ENCODE results near the gene RPH3AL.

DNA sequence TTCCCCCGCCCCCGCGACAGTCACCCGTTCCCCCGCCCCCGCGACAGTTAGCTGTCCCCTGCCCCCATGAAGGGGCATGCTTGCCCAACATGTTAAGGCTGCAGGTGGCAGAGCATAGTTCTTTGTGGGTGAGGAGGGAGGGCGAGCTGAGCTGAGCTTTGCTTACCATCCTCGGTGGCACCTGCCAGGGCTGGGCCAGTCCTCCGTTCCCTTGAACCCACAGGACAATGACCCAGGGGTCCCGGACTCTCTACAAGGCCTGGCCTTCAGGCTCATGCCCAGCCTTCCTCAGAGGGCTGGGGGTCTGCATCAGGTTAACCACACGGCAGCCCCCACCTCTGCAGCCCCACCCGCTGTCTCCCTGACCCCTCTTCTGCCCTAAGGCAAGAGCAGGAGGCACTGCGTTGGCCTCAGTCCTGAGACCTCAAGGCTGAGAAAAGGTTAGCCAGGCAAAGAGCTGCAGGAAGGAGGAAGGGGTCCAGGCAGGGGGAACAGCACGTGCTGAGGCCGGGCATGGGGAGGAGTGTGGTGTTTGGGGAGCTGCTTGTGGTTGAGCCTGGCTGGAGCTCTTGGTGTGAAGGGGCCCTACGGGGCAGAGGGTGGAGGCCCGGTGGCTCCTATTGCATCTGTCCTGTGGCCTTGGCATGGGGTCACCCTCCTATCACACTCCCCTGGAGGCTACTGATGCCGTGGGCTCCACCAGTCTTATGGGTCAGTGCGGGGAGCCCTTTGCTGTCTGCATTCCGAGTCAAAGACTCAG, 159.8 kb downstream of the RPH3AL start:
- TF ChIP-seq, protein P1, sequence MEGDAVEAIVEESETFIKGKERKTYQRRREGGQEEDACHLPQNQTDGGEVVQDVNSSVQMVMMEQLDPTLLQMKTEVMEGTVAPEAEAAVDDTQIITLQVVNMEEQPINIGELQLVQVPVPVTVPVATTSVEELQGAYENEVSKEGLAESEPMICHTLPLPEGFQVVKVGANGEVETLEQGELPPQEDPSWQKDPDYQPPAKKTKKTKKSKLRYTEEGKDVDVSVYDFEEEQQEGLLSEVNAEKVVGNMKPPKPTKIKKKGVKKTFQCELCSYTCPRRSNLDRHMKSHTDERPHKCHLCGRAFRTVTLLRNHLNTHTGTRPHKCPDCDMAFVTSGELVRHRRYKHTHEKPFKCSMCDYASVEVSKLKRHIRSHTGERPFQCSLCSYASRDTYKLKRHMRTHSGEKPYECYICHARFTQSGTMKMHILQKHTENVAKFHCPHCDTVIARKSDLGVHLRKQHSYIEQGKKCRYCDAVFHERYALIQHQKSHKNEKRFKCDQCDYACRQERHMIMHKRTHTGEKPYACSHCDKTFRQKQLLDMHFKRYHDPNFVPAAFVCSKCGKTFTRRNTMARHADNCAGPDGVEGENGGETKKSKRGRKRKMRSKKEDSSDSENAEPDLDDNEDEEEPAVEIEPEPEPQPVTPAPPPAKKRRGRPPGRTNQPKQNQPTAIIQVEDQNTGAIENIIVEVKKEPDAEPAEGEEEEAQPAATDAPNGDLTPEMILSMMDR (IDR thresholded peaks at IDR 0.05) = no peak
- no peak for TF ChIP-seq POLR2A (IDR thresholded peaks at IDR 0.05)
